NCI-H2227 (cell line): ENCODE measurements around the gene HGFAC.

Source experiments
- DNase-seq: peaks from one replicate; lab custom pipeline; 2025; ENCODE audit not compliant: unreplicated experiment; lab: John Stamatoyannopoulos, UW

Gene HGFAC

DNA sequence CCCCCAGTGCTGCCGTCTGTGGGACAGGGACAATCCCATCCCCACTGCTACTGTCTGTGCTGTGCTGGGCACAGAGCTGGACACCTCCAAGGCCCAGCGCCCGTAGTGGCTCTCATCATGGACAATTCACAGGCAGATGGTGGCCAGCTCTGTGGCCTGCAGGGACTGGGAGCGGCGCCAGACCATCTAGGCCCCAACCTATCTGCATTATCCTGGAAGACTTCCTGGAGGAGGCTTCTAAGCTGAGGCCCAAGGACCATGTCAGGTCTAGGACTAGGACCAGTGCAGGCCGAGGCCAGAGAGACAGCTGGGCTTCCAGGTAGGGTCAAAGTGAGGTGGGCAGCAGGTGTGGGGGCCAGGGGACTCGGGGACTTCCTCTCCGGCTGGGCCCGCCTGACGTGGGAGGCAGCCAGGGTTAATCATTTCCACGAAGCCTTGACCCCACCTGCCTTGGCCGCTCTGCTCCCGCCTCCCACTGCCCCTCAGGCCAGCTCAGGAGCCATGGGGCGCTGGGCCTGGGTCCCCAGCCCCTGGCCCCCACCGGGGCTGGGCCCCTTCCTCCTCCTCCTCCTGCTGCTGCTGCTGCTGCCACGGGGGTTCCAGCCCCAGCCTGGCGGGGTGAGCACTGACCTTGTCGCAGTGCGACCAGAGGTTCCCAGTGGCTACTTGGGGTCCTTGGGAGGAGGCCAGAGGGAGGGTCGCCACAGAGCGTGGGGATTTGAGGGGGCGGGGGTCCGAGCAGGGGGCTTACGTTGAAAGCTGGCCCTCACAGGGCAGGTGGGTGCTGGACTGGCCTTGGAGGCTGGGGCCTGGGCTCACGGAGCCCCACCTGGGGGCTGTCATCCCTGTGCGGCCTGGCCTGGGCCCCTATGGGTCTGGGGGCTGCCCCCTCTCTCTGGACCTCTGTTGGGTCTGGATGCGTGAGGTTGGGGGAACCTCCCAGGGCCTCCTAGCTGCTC is at the start of gene HGFAC:
Gene HGFAC (plus strand): TSS at position 468 of the 959 bp plus-strand sequence. CDS start 34 bp downstream, at position 502.
- DNase-seq, result no peak

DNA sequence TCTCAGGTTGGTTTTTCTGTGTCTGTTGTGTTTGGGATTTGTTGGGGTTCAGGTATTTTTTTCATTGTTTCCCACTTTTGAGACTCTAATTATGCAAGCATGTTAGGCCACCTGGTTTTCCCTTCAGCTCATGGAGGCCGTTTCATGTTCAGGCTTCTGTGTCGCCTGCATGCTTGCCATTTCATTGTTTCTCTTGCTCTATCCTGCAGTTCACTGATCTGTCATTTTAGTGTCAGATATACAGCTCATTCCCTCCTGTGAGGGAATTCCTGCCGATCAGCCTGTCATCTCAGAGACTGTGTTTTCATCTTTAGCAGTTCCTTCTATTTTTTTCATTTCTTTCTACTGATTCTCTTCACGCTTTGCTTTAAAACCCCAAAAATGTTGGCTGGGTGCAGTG is 49.4 kb upstream of the HGFAC start:
- no peak for DNase-seq

DNA sequence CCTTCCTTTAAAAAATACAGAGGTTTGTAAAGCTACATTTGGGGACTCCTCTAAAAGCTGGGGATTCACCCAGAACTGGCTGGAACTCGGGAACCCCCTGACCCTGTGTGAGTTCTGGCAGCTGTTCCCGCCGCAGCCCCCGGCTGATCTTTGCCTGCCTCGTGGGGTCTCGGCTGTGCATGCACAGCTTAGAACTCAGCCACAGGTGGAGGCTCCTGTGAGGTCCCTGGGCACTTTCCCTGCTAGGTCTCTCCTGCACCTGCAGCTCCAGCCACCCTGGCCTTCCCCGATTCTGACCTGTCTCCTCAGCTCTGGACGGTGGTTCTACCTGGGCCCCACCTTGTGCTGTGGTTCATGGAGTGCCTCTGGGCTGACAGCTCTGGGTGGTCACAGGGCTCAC is 48.6 kb upstream of the HGFAC start:
- DNase-seq, result no peak

GRCh38 chr4:3396600-3396999 is 45.2 kb upstream of the HGFAC start:
- no peak for DNase-seq

- no peak for DNase-seq
Measured at GRCh38 chr4:3397128-3397527, 44.6 kb upstream of the HGFAC start.

GRCh38 chr4:3399277-3400194 is 42.2 kb upstream of the HGFAC start:
- no peak for DNase-seq

DNA sequence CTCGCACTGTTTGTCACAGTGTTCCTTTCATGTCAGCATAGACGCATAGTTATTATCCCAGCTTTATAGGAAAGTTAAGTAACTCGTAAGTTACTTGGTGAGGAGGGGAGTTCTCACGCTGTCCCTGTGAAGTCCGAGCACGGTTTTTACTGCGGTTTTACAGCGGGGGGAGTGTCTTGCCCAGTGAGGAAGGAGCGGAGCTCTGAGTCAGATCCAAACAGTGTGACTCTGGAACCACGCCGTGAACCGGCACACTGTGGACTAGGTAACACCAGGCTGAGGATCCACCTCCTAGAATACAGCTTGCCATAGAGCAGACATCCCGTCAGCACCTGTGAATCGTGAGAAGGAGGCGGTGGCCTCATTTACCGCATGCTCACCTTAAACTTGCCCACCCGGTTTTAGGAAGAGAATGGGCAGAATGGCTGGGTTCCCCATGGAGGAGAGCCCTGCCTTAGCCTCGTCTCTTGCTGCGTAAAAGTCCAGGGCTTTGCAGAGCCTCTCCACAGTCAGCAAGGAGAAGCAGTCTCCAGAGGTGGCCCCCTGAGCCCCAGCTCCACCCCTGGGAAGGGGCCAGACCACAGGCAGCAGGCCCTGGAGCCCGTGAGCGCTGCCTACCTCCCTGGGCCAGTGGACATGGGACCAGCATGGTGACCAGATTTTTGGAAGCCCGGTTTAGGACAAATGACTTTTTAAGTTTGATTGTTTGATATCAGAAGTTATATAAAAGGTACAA is 40.2 kb upstream of the HGFAC start:
- no peak for DNase-seq

GRCh38 chr4:3402491-3403347 is 39.0 kb upstream of the HGFAC start:
- no peak for DNase-seq

- DNase-seq, result no peak
Measured at GRCh38 chr4:3403348-3403906, 38.3 kb upstream of the HGFAC start.

DNA sequence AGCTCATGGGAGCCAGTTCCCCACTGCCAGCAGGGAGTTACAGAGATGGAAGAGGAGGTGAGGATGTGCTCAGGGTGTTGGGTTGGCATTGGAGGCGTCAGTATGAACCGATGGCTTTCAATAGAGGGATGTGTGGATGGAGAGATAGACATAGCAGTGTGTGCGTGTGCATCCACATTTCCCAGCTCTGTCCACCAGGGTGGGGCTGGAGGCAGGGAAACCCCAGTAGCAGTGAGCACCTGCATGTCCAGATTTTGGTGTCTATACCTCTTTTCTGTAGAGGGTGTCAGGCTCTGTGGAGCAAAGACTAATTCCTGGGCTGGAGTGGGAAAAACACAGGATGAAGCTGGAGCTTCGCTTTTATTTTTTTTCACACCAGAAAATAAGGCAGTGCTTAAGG is 37.2 kb upstream of the HGFAC start:
- DNase-seq, result no peak

DNA sequence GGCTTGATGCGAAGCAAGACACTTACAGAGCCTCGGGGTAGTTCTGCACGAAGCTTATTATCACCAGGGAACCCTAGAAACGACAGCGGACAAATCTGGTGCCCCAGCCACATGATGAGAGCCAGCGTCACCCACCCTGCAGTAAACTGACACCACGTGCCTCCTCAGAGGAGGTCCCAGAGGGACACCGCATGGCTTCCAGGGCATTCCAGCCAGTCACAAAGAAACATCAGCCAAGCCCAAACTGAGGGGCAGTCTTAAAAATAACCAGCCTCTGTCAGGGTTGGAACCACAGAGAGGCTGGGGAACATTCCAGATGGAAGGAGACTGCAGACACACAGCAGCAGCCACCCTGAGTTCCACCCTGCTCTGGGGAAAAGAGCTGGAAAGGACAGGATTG is 36.6 kb upstream of the HGFAC start:
- DNase-seq, result no peak

DNA sequence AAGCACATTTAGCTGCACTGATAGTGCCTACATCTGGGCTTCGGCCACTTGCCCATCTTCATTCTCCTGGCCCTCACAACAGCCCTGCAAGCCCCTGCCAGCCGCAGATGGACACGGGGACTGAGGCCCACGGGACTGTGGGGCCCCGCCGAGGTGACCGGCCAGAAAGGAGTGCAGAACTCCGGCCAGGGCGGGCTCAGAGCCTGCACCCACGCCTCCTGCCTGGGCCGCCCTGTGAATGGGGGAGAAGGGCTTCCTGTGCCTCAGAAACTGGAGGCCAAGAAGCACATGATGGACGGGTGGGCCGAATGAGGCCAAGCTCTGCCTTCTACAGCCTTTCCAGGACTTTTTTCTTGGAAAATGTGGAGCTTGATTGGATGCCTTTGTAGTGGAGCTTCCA is 35.7 kb upstream of the HGFAC start:
- DNase-seq, result no peak

DNA sequence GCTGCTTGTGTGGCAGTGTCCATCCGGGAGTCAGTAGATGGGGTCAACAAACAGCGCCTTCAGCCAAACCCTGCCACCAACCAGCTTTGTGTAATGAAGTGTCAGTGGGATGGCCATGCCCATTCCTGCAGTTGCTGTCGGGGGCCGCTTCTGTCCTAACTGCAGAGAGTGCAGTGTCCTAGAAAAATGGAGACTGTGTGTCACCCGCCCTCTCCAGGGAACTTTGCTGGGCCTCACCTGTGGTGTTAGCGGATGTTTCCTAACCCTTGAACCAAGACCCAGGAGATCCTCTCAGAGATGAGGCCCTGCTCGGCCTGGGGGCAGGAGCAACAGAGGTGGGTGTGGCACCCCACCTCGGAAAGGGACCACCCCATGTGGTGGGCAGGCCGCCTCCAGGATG is 35.3 kb upstream of the HGFAC start:
- DNase-seq, result no peak

DNA sequence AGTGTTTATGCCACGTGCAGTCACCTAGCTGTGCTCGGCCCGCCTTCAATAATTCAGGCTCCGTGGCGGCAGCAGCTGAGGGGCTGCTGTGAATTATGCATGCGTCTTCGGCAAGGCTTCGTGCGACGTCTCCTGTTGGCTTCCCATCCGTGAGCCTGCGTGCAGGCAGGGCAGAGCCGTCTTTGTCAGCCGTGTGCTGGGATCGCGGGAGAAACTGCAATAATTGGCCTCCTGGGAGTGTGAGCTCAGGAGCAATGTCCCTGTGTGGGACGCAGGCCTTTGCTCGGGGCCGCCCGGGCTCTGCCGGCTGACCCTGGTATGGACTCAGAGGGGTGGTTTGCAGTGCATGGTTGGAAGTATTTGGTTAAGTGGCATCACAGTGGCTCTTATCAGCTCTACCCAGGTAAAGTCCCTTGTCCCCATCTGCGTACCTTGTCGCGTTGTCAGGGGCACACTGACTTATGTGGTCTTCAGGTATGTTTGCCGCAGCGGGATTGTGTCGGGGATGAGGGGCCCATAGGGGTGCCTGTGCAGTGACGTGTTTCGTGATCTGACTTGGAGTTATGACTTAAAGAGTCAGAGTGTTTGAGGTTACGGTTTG is 34.5 kb upstream of the HGFAC start:
- DNase-seq, result peak; percentile 10

- no peak for DNase-seq
Measured at GRCh38 chr4:3407930-3408792, 33.6 kb upstream of the HGFAC start.

- DNase-seq, result peak; percentile 45
Measured at GRCh38 chr4:3408793-3409330, 32.9 kb upstream of the HGFAC start.

- DNase-seq, result no peak
Measured at GRCh38 chr4:3409571-3410091, 32.1 kb upstream of the HGFAC start.
